Left ventricle myocardium superior (tissue), 1 donor: ENCODE data around the gene MARCHF3. TPM values are rescaled to one million over a fixed set of nuclear protein-coding genes. Genes with fewer than 3 reads are reported as not detected.
A peak's percentile ranks its signal among the peaks of the same experiment; 100 is the strongest.

ENCODE experiments used
- ATAC-seq: fragments of 200-7000 bp; cut with Tn5 transposase; one replicate; pipeline ENCODE4 v1.9.1; 2020; ENCODE audit warnings: mild to moderate bottlenecking, moderate library complexity
- DNase-seq: peaks from one replicate; pipeline ENCODE4 v3.0.0-alpha.2; 2020
- intact Hi-C: fragments of 100-400 bp; cut with micrococcal nuclease; formaldehyde crosslinking; loops from one replicate; pipeline ENCODE4 v1.11.0; 2022
- total RNA-seq: library from RNA; stranded (reverse); fragmentation: NEBNext Ultra II Directional; extraction: Animal tissue kit (Norgen Biotek cat#: 25700); gene quantifications from one replicate; pipeline ENCODE4 v1.2.1, GENCODE V29; 2021
- donor health status: DM: no; HTN: yes; CAD: no; lungs with severe emphysema.

Gene MARCHF3
- total RNA-seq, 1 donor from 2014 or later = 25.0 TPM

DNA sequence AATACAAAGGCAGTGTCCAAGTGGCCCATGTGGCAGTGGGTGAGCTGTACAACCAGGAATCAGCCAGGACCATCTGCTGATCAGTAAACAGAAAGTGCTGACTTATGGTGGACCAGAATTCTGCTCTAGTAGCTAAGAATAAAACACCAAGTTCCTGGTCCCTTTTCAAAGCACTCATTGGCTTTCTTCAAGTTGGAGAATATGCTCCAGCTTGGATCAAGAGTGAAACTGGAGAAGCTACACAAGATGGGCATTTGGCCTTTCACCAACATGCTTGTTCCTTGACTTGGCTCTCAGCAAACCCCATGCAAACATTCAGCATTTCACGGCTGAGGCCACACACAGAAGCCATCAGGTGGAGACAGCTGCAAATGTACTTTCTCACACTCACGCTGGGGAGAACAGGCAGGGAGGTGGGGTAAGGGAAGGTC is 32.1 kb downstream of the MARCHF3 start:
- DNase-seq (peak; percentile 13), ATAC-seq (peak; percentile 64)
- intact Hi-C loops = no loop called here

DNA sequence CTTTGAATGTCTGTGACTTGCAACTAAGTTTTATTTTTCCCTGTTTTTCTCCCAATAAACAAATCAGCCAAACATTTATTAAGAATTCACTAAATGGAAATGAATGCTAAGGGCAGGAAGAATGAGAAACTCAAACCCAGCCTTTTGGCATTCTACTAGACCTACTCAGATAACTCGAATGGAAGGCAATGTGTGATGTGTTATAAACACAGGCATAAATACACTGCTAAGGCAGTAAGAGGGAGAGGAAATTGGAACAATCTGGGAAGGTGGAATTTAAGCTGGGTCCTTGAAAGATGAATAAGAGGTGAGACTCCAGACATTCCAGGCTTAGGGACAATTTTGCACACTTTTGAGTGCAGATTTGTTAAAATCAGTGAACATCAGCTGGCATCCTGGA is 34.7 kb downstream of the MARCHF3 start:
- DNase-seq = no peak
- intact Hi-C loops = no loop called here
- no peak for ATAC-seq

DNA sequence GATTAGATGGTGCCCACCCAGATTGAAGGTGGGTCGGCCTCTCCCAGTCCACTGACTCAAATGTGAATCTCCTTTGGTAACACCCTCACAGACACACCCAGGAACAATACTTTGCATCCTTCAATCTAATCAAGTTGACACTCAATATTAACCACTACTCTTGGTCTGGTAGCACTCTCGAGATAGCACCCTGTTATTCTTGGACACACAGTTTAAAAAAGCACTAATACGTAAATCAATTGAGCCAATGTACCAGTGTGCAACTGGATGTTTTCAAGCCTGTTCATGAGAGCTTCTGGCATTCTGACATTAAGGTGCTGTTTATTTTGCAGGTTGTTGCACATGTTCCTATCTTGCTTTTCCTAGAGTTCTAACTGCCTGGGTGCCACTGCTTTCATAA is 35.3 kb downstream of the MARCHF3 start:
- ATAC-seq = peak; percentile 43
- DNase-seq = no peak
- intact Hi-C loops = no loop called here

DNA sequence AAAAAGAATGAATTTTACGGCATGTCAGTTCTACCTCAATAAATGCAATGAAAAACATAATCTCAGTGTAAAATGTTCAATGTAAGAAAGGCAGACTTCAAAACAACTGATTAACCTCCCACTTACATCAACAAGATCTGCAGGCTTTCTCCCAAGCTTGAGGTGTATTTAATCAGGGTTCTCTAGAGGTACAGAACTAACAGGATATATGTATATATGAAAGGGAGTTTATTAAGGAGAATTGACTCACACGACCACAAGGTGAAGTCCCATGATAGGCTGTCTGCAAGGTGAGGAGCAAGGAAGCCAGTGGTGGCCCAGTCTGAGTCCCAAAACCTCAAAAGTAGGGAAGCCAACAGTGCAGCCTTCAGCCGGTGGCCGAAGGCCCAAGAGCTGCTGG is 35.9 kb downstream of the MARCHF3 start:
- intact Hi-C loops = no loop called here
- DNase-seq (no peak), ATAC-seq (no peak)

DNA sequence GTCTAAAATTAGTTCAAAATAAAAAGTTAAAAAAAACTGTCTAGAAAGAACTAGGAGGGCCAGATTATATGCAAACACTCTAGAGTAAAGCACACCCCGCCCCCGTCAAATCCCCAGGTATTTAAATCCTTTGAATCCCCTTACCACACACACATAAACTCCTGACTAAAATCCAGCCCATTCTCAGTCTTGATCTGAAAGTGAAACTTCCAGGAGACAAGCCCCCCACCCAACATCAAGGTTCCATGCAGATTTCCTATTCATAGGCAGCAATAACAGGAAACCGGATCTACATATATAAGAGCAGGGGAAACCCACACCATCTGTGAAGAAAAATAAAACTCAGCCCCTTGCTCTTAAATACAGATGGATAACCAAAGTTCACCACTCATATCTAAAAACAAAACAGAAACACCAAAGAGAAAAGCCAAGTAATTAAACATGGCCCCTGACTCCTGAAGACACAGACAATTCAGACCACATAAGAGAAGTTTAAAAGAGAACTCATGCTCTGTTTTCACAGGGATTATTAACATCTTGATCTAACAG is 42.3 kb downstream of the MARCHF3 start:
- no peak for ATAC-seq
- intact Hi-C loops = no loop called here

DNA sequence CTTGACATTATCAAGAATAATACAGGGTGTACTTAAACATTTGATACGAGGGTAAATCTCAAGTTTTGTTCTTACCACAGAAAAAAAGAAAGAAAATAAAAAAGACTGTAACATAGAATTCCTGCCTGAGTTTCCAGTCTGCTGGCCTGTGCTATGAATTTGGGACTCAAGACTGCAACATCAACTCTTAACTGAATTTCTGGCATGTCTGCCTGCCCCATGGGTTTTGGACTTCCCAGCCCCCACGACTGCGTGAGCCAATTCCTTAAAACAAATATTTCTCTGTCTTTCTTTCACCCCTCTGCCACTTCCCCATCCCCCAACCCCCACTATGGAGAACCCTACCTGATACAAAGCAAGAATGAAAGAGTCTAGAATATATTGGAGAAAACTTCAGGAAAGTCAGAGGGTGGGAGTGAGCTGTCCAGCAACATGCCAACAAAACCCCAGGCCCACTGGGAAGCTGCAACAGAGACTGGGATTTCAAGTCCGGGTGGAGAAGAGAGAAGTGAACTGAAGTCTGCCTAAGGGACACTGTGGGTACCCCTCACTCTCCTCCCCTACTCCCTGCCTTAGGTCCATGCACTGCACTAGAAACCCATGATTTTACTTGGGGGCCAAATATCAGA is 43.0 kb downstream of the MARCHF3 start:
- intact Hi-C loops = no loop called here
- ATAC-seq (no peak), DNase-seq (no peak)

More for the DNA sequence above, 42.3 kb downstream of the MARCHF3 start:
- DNase-seq = no peak

DNA sequence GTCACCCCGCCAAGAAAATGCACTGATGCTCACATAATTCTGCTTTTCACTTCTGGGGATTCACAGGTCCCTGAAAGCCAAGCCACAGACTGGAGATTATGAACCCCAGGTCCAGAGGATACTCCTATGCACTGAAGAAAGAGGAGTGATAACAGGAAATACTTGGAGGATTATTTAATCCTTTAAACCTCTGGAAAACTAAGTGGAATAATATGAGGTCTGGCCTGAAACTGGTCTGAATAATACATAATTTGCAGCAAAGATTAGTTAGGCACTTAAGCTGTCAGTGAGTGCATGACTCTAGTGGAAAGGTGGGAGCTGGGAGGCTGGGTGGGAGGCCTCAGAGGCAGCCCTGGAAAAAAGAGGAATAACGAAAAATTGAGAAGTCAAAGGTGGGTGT is 45.7 kb downstream of the MARCHF3 start:
- intact Hi-C loops = no loop called here
- DNase-seq = no peak
- ATAC-seq = no peak

DNA sequence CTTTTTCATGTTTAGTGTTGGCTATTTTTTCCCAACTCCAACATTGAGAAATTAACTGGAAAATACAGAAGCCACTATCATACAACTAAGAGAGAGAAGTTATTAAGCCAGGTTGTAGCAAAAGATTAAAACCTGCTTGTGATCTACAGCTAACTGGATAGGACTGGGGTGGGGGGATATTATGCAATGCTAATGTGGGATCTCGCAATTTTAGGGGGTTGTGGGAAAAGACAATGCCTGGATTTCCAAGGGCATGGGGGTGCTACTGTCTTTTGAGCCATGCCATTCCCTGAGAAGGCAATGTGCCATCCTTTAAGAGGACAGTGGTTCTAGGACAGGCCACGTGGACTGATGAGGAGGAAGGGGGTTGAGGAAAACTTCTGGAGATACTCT is 46.5 kb downstream of the MARCHF3 start:
- ATAC-seq = no peak
- intact Hi-C loops = no loop called here
- no peak for DNase-seq

DNA sequence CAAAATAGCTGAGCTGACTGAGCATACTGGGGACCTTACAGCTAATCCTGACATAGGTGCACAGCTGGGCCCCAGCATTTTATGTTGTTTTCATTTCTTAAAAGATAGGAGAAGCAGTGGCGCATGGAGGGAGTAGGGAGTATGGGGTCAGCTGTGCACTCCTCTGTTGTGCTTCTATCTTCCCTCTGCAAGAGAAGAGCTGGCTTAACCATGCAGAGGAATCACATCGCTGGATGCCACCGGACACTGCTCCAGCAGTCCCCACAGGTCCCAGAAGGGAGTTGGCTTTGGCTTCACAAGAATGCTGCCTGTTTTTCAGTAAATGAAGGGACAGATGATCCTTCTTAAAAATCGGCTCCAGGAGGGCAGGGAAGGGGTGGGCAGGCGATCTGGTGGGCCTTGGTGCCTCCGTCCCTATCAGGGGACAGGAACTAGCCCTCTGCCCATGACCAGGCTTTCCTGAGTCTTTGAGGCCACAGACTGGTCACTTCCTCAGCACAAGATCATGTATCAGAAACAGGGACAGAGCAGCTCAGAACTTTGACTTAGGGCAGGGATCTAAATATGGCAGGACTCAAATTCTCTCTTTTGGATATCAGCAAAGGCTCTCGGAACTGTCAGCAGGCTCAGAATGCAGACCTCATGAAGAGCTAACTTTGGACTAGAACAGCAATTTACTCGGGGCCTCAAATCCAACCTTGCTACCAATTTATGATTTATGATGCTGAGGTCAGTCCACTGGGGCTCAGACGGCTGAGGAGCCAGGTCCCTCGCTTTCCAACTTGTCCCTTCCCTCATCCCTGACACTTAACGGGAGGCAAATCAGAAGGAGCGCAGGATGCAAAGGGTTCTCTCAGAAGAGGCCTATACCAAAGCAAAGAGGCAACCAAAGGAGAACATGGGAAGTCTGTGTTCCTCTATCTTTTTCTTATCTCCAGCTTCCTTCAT is 47.2 kb downstream of the MARCHF3 start:
- intact Hi-C loops = no loop called here
- ATAC-seq (peak; percentile 87), DNase-seq (no peak)

DNA sequence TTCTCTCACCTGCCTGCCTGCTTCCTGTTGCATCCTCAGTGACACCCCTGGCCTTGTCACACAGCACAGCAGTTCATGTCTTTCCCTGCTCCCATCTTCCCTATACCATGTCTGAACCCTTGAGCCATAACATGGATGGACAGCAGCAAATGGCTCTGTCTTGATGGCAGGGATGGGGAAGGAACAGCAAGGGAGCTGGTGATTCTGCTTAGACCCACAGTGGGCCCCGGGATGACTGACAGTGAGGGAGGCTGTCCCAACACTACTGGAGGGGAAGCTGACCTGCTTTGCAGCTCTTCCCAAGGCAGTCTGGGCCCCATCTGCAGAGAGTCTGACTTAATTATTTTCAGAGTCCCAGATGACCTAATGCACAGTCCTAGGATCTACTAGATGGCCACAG is 48.2 kb downstream of the MARCHF3 start:
- peak; percentile 13 for ATAC-seq
- intact Hi-C loops = no loop called here

DNA sequence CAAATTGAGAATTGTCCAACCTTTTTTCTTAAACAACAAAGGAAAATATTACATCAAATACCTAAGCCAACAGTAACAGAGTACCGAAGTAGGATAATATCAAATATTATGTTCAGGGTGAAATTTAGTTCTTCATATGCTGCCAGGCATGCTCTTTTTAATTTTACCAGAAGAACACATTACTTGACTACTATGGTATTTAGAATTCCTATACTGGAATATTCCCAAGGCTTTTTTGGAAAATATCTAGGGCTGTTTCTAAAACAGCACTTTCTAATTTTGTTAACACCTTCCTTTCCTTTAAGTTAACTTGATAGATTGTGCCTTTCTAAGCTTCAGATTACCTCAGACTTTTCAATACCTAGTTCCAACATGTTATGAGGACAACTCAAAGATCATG is 48.7 kb downstream of the MARCHF3 start:
- intact Hi-C loops = no loop called here
- no peak for DNase-seq
- no peak for ATAC-seq

More for the DNA sequence above, 48.2 kb downstream of the MARCHF3 start:
- no peak for DNase-seq

DNA sequence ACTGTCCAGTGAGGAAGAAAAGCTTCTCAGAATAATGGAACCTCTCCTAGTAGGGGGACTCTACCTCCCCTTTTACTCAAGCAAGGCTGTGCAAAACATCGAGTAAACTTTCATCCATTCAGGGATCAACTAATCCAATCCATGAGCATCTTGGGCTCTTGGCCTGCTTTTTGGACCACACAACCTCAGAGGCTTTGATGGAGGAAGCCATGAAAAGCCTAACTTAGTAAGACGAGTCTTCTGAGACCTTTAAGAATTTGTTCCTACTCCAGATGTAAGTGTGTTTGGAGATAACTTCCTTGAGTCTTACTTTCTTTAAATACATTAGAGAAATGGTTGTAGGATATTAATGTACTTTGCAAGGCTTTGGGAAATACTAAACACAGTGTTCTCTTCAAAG is 49.1 kb downstream of the MARCHF3 start:
- ATAC-seq = no peak
- no peak for DNase-seq
- intact Hi-C loops = no loop called here

DNA sequence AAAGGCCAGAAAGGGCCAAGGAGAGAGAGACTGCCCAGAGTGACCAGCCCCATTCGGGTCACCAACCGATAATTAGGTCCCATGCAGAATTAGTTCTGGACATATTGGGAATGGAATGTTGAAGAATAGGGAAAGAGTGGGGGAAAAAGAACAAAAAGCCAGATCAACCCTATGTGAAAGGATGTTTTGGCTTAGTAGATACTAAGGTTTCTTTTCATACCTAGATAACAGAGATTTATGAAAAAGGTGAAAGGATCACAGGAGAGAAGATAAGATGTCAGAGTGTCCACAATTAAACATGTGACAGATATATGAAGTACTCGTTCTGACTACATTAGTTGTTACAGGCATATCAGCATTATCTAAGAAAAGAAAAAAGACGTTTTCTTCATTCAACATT is 52.1 kb downstream of the MARCHF3 start:
- ATAC-seq (no peak), DNase-seq (no peak)
- intact Hi-C loops = no loop called here

DNA sequence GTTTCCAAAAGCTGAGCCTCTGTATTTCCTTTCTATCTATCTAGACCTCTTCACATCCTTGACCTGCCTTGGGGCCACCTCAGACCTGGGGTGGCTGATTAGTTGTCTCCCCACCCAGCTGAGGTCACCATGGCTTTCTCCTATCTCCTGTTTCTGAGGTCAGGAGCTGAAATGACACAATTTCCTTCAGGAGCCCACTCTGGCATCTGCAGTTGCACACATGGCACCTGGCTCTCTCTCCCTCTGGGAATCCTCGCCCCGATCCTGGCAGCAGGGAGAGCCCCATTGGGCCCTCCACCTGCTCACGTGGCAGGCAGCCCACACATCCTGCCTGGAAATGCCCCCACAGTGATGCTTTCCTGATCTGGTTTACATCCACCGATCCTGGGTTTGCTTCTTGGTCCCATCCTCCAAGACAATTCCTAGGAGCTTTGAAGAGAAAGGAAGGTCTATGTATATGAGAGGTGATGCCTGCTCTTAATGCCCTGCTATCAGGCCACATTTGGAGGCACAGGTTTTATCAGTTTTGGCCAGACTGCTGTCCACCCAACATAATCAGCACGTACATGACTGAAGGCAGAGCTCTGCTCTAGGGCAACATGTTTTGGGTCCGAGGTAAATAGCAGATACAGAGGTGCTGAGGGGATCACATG is 53.7 kb downstream of the MARCHF3 start:
- intact Hi-C loops = no loop called here
- peak; percentile 17 for ATAC-seq

DNA sequence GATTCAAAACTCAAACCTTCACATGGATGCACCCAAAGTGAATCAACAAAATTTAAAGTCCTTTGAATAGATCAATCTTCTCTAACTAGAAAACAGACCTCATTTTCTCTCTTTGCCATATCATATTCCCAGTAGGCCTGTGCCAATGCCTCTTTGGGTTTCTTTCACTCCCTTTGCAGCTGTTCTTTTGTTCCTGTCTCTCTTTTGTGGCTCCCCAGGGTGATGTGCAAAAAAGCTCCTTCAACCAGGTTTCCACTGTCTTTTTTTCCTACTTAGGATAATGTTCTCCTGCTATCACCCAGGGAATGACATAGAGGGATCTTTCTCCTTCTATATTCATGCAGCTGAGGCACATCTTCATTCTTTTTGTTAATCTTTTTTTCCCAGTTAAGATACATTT is 54.6 kb downstream of the MARCHF3 start:
- DNase-seq (no peak), ATAC-seq (no peak)
- intact Hi-C loops = no loop called here

More for the DNA sequence above, 53.7 kb downstream of the MARCHF3 start:
- DNase-seq = no peak

DNA sequence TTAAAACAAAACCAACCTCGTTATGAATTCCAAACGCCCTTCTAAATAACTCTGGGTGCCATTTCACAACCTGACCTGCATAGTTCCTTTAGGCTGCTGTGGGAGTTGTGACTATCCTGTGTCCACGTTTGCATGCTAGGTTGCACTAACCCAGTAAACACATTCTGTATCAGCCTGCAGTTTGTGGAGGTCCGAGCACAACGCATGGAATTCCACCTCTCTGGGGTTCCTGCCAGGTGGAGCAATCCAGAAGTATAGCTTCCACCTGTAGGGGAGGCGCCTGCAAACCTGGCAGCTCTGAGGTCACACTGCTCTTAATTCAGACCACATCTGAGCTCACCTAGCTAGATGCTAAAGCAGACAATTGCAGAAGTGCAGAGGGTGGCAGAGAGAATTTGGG is 57.2 kb downstream of the MARCHF3 start:
- intact Hi-C loops = no loop called here
- DNase-seq (no peak), ATAC-seq (no peak)

DNA sequence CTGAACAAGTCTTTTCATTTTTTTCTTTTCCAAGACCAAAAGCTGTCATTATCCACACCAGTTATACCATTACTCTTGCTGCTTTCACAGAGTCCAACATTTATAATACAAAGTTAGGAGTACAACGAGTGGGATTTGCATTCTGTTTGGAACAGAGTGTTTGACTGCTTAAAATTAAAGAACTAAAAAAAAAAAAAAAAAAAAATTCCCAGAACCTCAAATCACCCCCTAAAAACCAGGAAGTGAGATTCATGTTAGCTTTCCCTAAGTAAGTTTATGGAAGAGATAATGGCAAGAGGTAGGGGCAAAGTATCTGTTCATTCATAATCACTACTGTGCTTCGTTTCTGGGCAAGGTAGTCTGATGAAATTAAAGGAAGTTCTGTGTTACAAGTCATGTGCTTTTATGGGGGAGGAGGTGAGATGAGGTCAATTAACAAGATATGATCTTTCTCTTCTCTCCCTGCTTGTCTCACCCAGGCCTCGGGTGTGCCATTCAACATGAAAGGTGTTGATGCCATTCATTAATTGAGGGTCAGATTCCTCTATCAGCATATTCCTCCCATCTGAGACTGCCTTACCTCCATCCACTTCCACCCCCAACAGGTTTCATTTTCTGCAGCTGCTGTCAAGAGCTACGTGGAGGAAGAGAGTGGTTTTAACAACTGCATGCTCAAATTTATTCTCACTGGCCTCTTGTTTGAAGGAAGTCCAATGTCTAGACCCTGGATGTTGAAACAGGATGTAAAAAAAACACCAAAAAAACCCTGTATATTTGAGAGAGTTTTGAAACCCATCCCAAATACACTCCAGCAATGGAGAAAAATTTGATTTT is 58.1 kb downstream of the MARCHF3 start:
- DNase-seq (no peak), ATAC-seq (no peak)
- intact Hi-C loops = no loop called here

DNA sequence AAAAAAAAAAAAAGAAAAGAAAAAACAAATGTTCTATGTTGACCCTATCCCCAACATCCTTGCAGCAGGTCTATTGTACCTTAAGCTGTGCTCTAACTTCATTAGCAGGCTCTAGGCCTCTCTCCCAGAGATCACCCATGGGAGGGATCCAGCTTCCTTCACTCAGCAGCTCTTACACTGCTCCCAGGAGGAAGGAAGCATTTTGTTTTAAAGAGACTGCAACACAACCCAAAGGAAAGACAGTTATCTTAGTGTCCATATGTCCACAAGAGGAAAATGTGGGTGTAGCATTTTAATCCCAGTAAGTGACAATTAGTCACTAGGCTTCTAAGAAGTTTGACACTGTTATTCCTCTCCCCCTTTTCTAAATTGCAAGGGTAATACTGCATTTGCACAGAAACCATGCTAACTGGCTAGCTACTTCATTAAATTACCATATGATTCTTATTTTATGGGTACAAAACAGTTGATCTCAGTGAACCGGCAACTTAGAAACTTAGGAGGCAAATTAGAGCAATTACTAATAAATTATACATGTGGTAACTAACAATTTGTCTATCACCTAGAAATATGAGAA is 58.8 kb downstream of the MARCHF3 start:
- ATAC-seq = peak; percentile 75
- DNase-seq = no peak
- intact Hi-C loops = no loop called here
